ENCODE results near the gene YTHDF2. TPM values are rescaled to one million over a fixed set of nuclear protein-coding genes. Genes with fewer than 3 reads are reported as not detected.
"Not testable (repeated sequence)": the region's sequence is repeated elsewhere in the genome, so short reads cannot be mapped to it uniquely, and the experiment has no call there.

Gene YTHDF2
- total RNA-seq, 2 donors from 2014 or later, result 31.5 to 37.8 TPM

GRCh38 chr1:28766532-28767183 lies 29.9 kb downstream of the YTHDF2 start:
- no peak overlapping the region for H3K27ac ChIP-seq
- DNase-seq (ENCODE audit: low spot score), result no peak
- no peaks in the 10 kb centered on the region for H3K27me3 ChIP-seq
- no peaks in the 10 kb centered on the region for H3K4me1 ChIP-seq
- H3K36me3 ChIP-seq, result peaks cover 12% of the 10 kb centered on the region
- no peak overlapping the region for H3K4me3 ChIP-seq
- H3K9me3 ChIP-seq, result no peaks in the 10 kb centered on the region
- TF ChIP-seq, protein P1, sequence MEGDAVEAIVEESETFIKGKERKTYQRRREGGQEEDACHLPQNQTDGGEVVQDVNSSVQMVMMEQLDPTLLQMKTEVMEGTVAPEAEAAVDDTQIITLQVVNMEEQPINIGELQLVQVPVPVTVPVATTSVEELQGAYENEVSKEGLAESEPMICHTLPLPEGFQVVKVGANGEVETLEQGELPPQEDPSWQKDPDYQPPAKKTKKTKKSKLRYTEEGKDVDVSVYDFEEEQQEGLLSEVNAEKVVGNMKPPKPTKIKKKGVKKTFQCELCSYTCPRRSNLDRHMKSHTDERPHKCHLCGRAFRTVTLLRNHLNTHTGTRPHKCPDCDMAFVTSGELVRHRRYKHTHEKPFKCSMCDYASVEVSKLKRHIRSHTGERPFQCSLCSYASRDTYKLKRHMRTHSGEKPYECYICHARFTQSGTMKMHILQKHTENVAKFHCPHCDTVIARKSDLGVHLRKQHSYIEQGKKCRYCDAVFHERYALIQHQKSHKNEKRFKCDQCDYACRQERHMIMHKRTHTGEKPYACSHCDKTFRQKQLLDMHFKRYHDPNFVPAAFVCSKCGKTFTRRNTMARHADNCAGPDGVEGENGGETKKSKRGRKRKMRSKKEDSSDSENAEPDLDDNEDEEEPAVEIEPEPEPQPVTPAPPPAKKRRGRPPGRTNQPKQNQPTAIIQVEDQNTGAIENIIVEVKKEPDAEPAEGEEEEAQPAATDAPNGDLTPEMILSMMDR (IDR thresholded peaks at IDR 0.05), result no peak

- Histone ChIP-seq H3K27me3 (no peaks in the 10 kb centered on the region), H3K9me3 (no peaks in the 10 kb centered on the region), H3K4me3 (no peak overlapping the region), H3K27ac (no peak overlapping the region), H3K36me3 (peaks cover 12% of the 10 kb centered on the region), H3K4me1 (peaks cover 0 to 12% of the 10 kb centered on the region in 2 donors)
- DNase-seq (ENCODE audit: low spot score), result no peak
- TF ChIP-seq, protein P1 (IDR thresholded peaks at IDR 0.05), result no peak
These were observed 33.9 kb downstream of the YTHDF2 start for GRCh38 chr1:28770601-28771165.

- H3K4me3 ChIP-seq; H3K27me3 ChIP-seq; H3K27ac ChIP-seq; H3K9me3 ChIP-seq; DNase-seq (ENCODE audit: low spot score): not testable (repeated sequence)
- peaks cover 0 to 13% of the 10 kb centered on the region in 2 donors for H3K4me1 ChIP-seq
- peaks cover 12% of the 10 kb centered on the region for H3K36me3 ChIP-seq
These were observed 35.2 kb downstream of the YTHDF2 start for GRCh38 chr1:28771921-28772320.

GRCh38 chr1:28773105-28773504 lies 36.4 kb downstream of the YTHDF2 start:
- H3K36me3 ChIP-seq, result peaks cover 12% of the 10 kb centered on the region
- no peaks in the 10 kb centered on the region for H3K9me3 ChIP-seq
- H3K27me3 ChIP-seq, result no peaks in the 10 kb centered on the region
- no peak overlapping the region for H3K4me3 ChIP-seq
- DNase-seq (ENCODE audit: low spot score), result no peak
- peaks cover 0 to 13% of the 10 kb centered on the region in 2 donors for H3K4me1 ChIP-seq
- TF ChIP-seq, protein P1 (IDR thresholded peaks at IDR 0.05), result no peak
- H3K27ac ChIP-seq, result no peak overlapping the region

DNA sequence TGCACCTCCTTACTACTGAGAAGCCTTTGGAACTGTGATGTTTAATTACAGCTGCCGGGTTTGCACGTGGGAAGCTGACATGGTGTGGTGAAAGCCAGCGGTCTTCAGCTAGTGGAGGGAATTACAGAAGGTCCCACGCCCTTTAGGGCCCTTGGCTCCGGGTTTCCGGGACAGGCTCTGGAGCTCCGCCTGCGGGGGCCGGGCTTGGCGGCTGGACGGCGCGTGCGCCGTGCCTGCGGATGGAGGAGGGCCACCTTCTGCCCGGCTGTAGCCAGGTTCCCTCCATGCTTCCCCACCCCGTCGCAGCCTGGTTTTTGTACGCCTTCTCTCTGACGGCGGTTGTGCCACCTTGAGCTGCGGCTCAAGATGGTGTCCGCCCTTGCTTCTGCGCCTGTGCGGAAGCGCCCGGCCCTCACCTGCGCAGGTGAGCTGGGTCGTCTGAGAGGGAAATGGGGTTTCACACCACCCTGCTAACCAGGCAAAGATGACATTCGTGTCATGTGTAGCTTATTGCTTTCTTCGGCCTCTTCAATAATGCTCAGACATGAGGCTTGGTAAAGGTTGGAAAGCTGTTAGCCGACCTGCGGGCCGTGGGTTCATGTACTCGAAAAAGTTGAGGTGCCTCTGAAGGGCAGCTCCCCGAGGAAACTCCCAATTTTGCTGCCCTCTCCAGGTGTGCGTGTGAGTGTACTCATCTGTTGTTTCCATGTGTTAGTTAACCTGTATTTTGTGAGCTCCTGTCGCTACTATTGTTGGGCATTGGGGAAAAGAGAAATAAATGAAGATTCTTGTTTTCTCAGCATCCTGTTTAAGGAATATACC lies 38.6 kb downstream of the YTHDF2 start:
- peaks cover 0 to 13% of the 10 kb centered on the region in 2 donors for H3K4me1 ChIP-seq
- TF ChIP-seq, protein P1 (IDR thresholded peaks at IDR 0.05), result peak in 1 of 2 donors; percentile 26
- H3K27ac ChIP-seq, result no peak overlapping the region
- peak overlapping the region; percentile 22 to 57 for H3K4me3 ChIP-seq
- H3K9me3 ChIP-seq, result no peaks in the 10 kb centered on the region
- no peaks in the 10 kb centered on the region for H3K27me3 ChIP-seq
- peak; percentile 83 for DNase-seq (ENCODE audit: low spot score)
- no peaks in the 10 kb centered on the region for H3K36me3 ChIP-seq

DNA sequence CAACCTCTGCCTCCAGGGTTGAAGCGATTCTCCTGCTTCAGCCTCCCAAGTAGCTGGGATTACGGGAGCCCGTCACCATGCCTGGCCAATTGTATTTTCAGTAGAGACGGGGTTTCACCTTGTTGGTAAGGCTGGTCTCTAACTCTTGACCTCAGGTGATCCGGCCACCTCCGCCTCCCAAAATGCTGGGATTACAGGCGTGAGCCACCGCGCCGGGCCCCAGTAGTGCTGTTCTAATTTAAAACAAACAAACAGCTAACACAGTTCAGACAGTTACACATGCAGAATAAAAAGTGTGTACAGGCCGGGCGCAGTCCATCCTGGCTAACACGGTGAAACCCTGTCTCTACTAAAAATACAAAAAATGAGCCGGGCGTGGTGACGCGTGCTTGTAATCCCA lies 39.6 kb downstream of the YTHDF2 start:
- DNase-seq (ENCODE audit: low spot score), result no peak
- no peak overlapping the region for H3K27ac ChIP-seq
- no peaks in the 10 kb centered on the region for H3K36me3 ChIP-seq
- no peaks in the 10 kb centered on the region for H3K27me3 ChIP-seq
- no peak overlapping the region for H3K4me3 ChIP-seq
- peaks cover 0 to 13% of the 10 kb centered on the region in 2 donors for H3K4me1 ChIP-seq
- no peaks in the 10 kb centered on the region for H3K9me3 ChIP-seq
- TF ChIP-seq, protein P1 (IDR thresholded peaks at IDR 0.05), result no peak
